Cerebellar nuclear complex (tissue), 1 donor: Measurements from ENCODE around the gene DIP2C.
"Not testable (repeated sequence)": the region's sequence is repeated elsewhere in the genome, so short reads cannot be mapped to it uniquely, and the experiment has no call there.

ENCODE experiments used
- DNase-seq, 2 experiments: peaks; one replicate each; lab custom pipeline; 2025; lab: John Stamatoyannopoulos, UW

DIP2C gene

DNA sequence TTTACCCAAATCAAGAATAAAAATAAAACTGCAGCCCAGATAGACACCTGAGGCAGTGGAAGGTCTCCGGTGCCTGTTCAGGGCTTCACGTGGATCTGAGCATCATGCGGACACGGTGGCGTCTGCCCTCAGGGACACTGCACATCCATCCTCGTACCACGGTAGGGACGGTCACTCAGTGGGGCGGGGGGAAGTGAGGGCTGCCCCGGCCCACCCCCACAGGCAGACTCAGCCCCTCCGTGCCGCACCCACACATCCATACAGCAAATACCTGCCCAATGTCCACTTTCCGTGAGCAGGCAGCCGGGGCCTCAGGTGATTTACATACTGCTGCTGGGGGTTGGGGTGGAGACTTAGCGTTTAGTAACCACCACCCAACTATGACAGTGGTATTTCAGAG is 207.8 kb downstream of the DIP2C start:
- no peak for DNase-seq

- DNase-seq = no peak
Observed at GRCh38 chr10:480928-481552, 208.4 kb downstream of the DIP2C start.

DNA sequence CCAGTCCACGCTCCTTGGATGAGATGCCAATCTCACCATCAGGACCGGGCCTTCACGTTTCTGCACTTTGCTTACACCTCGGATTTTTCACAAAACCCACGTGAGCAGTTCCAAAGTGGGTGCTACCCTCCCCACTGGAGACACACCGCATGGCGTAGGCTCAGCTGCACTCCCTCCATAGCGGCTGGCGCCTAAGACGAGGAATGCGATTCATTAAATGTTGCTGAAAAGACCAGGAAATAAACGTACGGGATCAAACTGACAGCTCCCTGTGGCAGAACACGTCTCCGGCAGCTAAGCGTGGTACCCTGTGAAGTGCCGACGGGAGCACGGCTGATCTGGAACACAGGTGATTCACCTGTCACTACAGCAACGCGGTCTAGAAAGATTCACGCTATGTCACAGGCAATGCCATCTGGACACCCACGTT is 209.0 kb downstream of the DIP2C start:
- no peak for DNase-seq

DNA sequence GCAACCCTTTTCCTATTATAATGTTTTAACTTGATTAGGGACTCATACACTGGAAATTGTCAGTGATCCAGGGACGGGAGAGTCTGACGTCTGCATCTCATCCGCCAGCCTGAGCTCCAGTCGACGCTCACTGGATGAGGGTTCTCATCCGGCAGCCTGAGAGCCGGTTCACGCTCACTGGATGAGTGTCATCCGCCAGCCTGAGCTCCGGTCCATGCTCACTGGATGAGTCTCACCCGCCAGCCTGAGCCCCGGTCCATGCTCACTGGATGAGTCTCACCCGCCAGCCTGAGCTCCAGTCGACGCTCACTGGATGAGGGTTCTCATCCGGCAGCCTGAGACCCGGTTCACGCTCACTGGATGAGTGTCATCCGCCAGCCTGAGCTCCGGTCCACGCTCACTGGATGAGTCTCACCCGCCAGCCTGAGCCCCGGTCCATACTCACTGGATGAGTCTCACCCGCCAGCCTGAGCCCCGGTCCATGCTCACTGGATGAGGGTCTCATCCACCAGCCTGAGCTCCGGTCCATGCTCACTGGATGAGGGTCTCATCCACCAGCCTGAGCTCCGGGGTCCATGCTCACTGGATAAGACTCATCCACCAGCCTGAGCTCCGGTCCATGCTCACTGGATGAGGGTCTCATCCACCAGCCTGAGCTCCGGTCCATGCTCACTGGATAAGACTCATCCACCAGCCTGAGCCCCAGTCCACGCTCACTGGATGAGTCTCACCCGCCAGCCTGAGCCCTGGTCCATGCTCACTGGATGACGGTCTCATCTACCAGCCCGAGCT is 209.6 kb downstream of the DIP2C start:
- not testable (repeated sequence) for DNase-seq

- DNase-seq = no peak
Observed at GRCh38 chr10:478471-479245, 210.8 kb downstream of the DIP2C start.

- no peak for DNase-seq
Observed at GRCh38 chr10:477620-478019, 211.8 kb downstream of the DIP2C start.

DNA sequence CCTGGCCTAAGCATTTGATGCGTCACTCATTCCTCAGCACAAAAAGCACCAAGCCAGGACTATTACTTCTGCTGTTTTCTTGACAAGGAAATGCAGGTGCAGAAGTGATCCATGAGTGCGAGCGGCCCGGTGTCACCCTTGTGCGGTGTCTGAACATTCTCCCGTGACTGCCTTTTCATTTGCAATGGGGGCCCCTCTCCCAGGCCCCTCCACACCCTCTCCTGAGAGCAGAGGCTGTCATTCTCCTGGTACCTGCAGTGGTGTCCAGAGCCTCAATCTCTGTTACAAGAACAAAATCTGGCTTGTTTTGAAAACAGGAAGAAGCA is 213.1 kb downstream of the DIP2C start:
- DNase-seq = no peak

- DNase-seq = no peak
Observed at GRCh38 chr10:475709-476454, 213.6 kb downstream of the DIP2C start.

- no peak for DNase-seq
Observed at GRCh38 chr10:474946-475345, 214.5 kb downstream of the DIP2C start.

- no peak for DNase-seq
Observed at GRCh38 chr10:474406-474805, 215.1 kb downstream of the DIP2C start.

- DNase-seq = no peak
Observed at GRCh38 chr10:472241-472910, 217.1 kb downstream of the DIP2C start.

DNA sequence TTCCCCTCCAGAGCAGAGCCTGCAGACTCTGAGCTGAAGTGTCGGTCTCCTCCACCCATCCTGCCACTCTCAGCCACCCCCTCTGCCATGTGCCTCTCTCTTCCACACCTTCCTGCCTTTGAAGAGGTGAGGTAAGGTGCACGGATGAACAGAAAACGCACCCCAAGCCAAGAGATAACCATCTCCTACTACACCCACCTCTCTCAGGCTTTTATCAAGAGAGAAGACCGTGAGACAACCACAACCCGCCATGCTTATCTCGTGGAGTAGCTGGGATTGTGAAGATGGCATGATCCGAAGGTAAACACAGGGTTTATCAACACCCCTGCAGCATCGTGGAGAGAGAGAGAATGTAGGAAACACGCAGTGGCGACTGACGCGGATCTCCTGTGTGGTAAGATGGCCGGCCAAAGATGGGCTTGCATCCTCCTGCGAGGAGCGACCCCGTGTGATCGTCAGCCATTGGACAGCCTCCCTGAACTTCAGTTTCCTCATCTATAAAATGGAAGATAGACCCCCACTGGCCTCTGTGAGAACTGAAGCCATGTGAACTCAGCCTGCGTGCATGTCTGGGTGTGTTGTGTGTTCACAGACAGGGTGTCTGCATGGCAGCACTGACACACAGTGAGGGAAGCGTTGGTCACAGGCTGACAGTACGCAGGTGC is 219.0 kb downstream of the DIP2C start:
- no peak for DNase-seq

GRCh38 chr10:469947-470338 is 219.5 kb downstream of the DIP2C start:
- no peak for DNase-seq

DNA sequence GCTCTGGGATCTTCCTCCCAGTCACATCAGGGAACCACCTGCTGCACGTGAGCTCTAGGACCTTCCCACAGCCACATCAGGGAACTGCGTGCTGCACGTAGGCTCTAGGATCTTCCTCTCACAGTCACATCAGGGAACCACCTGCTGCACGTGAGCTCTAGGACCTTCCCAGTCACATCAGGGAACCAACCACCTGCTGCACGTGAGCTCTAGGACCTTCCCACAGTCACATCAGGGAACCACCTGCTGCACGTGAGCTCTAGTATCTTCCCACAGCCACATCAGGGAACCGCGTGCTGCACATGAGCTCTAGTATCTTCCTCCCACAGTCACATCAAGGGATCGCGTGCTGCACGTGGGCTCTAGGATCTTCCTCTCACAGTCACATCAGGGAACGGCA is 229.7 kb downstream of the DIP2C start:
- no peak for DNase-seq

DNA sequence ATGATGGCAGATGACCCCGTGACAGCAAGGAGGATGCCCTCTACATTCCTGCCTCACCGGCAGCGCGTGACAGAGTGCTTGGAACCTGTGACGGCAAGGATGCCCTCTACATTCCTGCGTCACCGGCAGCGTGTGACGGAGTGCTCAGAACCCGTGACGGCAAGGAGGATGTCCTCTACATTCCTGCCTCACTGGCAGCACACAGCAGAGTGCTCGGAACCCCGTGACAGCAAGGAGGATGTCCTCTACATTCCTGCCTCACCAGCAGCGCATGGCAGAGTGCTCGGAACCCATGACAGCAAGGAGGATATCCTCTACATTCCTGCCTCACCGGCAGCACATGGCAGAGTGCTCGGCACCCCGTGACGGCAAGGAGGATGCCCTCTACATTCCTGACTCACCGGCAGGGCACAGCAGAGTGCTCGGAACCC is 231.0 kb downstream of the DIP2C start:
- DNase-seq = no peak

DNA sequence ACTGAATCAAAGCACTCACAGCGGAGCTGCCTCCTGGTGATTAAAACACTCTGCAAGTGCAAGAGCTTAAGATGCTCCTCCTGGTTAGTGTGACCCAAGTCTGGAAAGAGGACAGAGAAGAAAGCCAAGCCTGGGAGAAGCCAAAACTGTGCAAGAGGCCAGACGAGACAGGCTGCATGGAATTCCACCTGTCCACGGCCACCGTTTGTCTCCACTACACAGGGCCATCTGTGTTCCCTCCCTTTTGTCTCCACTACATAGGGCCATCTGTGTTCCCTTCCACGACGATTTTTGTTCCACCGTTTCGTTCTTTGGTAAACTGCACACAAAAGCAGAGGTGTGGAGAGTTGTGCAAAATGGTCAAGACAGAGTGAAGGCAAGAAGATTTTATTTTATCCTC is 233.0 kb downstream of the DIP2C start:
- peak; percentile 57 to 68 for DNase-seq

- DNase-seq = no peak
Observed at GRCh38 chr10:454860-455259, 234.6 kb downstream of the DIP2C start.

GRCh38 chr10:453647-454046 is 235.8 kb downstream of the DIP2C start:
- no peak for DNase-seq

- DNase-seq = no peak
Observed at GRCh38 chr10:452512-453426, 236.7 kb downstream of the DIP2C start.

DNA sequence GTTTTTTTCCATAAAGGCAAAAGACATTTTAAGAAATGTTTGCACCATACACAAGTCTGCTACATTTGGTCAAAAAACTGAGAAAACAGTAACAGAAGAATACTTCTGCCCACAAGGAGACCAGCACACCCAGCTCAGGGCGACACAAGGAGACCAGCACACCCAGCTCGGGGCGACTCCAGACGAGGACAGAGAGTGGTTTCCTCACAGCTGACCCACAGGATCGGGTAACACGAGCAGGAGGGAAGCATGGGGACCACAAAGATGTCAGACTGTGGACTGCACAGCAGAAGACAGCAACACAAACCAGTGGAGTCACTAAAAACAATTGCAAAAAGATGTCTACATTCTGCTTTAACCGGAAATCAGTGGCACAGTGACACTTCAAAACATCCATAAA is 237.6 kb downstream of the DIP2C start:
- DNase-seq = no peak
